ENCODE measurements around the gene CAMTA1.

Gene CAMTA1

DNA sequence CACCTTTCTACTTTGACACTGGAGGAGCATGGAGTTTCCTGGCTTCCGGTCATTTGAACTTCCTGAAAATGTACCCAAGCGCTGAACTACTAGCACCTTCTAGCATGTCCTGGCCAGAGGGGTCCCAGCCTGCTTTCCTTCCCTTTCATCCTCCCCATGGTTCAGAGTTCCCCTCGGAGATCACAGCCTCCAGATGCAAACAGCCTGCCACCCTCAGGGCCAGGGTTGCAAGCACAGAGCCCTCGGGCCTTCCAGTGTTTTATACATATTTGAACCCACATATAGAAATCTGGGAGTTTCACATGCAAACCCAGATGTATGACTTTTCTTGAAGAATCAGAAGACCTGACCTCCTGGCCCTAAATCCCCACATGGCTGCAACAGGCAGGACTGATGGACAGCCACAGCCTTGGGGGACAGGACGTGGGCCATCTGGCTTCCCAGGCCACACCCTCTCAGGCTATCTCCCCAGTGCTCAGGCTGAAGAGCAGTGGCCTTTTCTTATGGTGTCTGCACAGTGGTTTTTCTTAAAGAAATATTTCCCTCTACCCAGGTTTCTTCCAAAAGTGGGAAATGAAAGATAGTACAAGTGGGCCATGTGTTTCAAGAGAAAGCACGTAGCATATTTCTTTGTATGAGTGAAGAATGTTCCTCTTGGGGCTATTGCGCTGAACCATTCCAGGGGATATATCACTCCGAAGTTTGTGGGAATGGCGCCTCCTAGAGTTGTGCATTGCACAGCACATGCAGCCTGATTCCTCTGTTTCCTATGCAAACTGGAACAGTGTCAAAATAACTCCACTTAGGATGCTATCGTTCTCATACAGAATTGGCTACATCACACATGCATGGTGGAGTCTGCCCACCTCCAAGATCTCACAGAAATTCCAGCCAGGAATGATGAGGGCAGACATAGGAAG, 753.9 kb downstream of the CAMTA1 start:
- TF ChIP-seq, protein P1, sequence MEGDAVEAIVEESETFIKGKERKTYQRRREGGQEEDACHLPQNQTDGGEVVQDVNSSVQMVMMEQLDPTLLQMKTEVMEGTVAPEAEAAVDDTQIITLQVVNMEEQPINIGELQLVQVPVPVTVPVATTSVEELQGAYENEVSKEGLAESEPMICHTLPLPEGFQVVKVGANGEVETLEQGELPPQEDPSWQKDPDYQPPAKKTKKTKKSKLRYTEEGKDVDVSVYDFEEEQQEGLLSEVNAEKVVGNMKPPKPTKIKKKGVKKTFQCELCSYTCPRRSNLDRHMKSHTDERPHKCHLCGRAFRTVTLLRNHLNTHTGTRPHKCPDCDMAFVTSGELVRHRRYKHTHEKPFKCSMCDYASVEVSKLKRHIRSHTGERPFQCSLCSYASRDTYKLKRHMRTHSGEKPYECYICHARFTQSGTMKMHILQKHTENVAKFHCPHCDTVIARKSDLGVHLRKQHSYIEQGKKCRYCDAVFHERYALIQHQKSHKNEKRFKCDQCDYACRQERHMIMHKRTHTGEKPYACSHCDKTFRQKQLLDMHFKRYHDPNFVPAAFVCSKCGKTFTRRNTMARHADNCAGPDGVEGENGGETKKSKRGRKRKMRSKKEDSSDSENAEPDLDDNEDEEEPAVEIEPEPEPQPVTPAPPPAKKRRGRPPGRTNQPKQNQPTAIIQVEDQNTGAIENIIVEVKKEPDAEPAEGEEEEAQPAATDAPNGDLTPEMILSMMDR (IDR thresholded peaks at IDR 0.05; ENCODE audit: insufficient read depth, missing control alignments) = peak; percentile 8
- no peak for DNase-seq (ENCODE audit: insufficient read length, low spot score)

DNA sequence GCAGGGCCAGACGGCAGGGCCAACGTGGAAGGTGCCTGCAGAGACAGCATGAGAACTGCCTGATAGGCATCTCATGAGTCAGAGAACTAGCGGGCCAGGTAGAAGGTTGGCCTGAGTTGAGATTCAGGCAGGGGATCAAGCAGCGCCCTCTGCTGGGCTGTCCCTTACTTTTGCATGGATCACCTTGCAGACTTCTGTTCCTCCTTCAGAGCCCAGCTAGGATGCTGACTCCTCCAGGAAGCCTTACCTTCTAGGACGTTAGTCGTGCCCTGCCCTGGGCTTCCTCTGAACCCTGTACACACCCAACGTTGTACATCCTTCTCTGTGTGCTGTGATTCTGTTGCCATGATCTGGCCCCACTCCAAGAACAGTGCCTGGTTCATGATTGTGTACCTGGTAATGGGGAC, 754.5 kb downstream of the CAMTA1 start:
- TF ChIP-seq, protein P1 (IDR thresholded peaks at IDR 0.05; ENCODE audit: insufficient read depth, missing control alignments) = peak; percentile 29
- no peak for DNase-seq (ENCODE audit: insufficient read length, low spot score)
- FAIRE-seq = no peak

More for the DNA sequence above, 753.9 kb downstream of the CAMTA1 start:
- no peak for FAIRE-seq

DNA sequence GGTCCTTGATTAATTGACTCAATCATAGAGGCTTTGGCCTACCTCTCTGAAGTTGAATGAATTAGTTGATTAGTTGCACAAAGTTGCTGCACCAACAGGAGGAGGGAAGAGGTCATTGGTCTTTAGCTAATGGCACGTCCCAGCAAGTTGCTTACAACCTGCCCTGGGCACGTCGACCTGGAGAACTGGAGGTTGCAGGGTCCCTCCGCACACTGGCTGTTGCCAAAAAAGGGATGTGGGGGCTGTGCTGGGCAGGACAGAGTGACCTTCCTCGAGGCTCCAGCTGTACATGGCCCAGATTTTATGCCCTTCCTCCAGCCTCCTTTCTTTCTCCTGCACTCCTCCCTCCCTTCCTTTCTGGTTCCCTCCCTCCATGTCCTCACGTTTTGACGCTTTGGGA, 755.6 kb downstream of the CAMTA1 start:
- TF ChIP-seq, protein P1 (IDR thresholded peaks at IDR 0.05; ENCODE audit: insufficient read depth, missing control alignments) = no peak
- no peak for FAIRE-seq
- DNase-seq (ENCODE audit: insufficient read length, low spot score) = no peak

DNA sequence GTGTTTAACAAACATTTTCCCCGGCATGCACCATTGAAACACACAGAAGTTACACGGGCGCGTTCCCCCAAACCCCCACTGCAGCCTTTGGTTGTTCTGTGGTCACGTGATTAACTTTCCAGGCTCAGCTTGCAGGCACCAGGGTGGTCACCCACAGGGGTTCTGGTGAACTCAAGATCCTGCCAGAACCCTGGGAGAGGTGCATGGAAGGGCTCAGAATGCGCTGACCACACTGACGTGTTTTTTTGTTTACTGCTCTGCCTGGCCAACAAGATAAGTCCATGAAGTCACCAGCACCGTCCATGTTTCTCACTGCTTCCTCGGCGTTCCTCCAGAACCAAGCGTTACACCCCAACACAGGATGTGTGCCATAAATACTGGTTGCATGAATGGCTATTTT, 756.4 kb downstream of the CAMTA1 start:
- DNase-seq (ENCODE audit: insufficient read length, low spot score) = no peak
- no peak for FAIRE-seq
- TF ChIP-seq, protein P1 (IDR thresholded peaks at IDR 0.05; ENCODE audit: insufficient read depth, missing control alignments) = no peak

DNA sequence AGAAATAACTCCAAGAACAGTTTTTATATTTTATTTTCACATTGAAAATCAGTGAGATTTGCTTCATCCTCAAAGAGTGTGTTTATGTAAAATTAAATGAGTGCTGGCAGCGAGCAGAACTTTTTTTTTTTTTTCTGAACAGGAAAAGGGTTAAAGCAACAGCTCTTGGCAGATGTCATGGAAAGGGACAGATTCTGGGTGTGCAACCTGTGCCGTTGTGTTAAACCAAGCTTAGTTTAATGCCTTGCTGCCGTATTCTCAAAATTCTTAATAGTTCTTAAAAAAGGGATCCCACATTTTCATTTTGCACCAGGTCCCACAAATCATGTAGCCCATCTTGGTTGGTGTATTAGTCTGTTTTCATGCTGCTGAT, 758.5 kb downstream of the CAMTA1 start:
- FAIRE-seq = no peak
- DNase-seq (ENCODE audit: insufficient read length, low spot score) = no peak
- TF ChIP-seq, protein P1 (IDR thresholded peaks at IDR 0.05; ENCODE audit: insufficient read depth, missing control alignments) = no peak

DNA sequence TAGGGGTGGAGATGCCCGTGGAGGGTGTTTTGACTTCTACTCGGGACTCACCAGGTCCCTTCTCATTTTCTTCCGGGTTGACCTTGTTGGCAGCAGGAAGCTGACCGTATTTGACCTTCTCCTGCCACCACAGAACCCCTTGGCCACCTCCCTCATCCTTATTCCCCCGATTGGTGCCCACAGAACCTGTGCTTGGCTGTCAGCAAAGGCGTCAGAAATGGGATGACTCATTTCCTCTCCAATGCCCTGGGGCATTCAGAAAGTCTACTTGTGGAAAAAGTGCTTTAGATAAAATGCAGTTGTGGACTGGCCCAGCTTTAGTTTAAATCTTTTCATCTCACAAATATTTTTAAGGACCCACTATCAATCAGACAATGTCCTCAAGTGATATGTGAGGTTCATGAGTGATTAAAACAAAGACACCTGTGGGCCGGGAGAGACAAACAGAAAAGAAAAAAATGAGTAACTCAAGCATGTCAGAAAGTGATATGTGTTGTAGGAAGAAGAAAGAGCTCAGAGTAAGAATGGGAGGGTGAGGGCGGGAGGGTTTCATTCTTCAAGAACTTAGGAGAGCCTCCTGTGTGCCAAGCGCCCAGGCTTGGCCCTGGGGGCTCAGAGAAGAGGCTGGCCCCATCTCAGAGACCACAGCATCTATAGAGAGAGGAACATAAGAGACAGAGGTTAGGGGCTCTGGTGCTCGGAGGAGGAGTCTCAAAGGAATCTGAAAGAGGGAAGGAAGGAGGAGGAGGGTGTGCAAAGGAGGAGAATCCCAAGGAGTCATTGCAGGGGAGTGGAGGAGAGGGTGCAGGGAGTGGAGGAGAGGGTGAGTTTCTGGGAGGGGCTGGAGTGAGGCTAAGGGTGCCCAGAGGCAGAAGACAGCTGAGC, 764.3 kb downstream of the CAMTA1 start:
- TF ChIP-seq, protein P1 (IDR thresholded peaks at IDR 0.05; ENCODE audit: insufficient read depth, missing control alignments) = no peak
- DNase-seq (ENCODE audit: insufficient read length, low spot score) (no peak), FAIRE-seq (no peak)
